Measurements from ENCODE around the gene GALNT9. TPM values are rescaled to one million over a fixed set of nuclear protein-coding genes. Genes with fewer than 3 reads are reported as not detected.

GALNT9 gene
- total RNA-seq, 1 donor from 2014 or later: not detected

DNA sequence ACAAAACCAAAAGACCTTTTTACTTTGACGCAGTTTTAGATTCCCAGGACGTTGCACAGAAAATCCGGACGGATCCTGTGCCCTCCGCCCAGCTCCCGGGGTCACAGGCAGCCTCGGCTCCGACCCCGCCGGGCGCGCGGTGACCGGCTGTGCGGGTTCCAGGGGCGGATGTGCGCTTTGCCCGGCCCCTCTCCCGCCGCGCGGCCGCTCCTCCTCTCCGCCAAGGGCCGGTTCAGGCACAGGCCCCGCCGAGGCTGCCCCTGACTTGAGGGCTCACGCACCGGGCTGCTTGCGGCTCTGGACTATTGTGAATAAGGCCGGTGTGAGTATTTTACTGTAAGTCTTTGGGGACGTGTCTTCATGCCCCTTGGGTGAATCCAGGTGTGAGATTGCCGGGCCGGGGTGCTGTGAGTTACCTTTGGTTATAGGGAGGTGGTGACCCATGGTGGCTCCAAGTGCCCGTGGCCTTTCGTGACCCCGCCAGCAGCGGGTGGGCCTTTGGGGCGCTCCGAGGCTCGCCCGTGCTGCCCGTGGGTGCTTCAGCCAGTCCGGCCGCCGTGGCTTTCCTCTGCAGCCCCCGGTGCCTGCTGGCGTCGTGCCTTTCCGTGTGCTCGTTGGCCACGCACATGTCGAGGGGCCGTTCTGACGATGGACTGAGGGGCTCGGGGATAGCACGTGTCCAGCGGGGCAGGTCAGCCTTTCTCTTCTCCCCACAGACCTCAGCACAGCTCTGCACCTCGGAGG is 139.2 kb downstream of the GALNT9 start:
- H3K4me2 ChIP-seq: peak overlapping the region; percentile 92
- H3K27me3 ChIP-seq: peaks cover 100% of the 10 kb centered on the region
- Mint-ChIP-seq H3K36me3 (peaks cover 6% of the 10 kb centered on the region), H3K4me1 (peaks cover 11% of the 10 kb centered on the region), H3K4me3 (peak overlapping the region; percentile 83), H3K27ac (no peak overlapping the region), H3K9me3 (peaks cover 9% of the 10 kb centered on the region), H3K27me3 (ENCODE audit: insufficient read depth, low read depth) (peaks cover 46% of the 10 kb centered on the region)
- no peak overlapping the region for H3K27ac ChIP-seq
- no peaks in the 10 kb centered on the region for H3K36me3 ChIP-seq
- TF ChIP-seq EZH2phosphoT487 (IDR thresholded peaks at IDR 0.05) (peak; percentile 33), EZH2 (IDR thresholded peaks at IDR 0.05) (peak; percentile 80)
- TF ChIP-seq, protein P1, sequence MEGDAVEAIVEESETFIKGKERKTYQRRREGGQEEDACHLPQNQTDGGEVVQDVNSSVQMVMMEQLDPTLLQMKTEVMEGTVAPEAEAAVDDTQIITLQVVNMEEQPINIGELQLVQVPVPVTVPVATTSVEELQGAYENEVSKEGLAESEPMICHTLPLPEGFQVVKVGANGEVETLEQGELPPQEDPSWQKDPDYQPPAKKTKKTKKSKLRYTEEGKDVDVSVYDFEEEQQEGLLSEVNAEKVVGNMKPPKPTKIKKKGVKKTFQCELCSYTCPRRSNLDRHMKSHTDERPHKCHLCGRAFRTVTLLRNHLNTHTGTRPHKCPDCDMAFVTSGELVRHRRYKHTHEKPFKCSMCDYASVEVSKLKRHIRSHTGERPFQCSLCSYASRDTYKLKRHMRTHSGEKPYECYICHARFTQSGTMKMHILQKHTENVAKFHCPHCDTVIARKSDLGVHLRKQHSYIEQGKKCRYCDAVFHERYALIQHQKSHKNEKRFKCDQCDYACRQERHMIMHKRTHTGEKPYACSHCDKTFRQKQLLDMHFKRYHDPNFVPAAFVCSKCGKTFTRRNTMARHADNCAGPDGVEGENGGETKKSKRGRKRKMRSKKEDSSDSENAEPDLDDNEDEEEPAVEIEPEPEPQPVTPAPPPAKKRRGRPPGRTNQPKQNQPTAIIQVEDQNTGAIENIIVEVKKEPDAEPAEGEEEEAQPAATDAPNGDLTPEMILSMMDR (IDR thresholded peaks at IDR 0.05): no peak
- H2AFZ ChIP-seq (replicated peaks): peak overlapping the region; percentile 92
- H3K4me3 ChIP-seq: peak overlapping the region; percentile 59
- H3K4me1 ChIP-seq: peaks cover 10% of the 10 kb centered on the region
- peak; percentile 67 for DNase-seq (ENCODE audit: low spot score)
- peaks cover 3% of the 10 kb centered on the region for H4K20me1 ChIP-seq (ENCODE audit: low read depth)
- H3F3A ChIP-seq (ENCODE audit: low read depth): peaks cover 19% of the 10 kb centered on the region
- no peaks in the 10 kb centered on the region for H3K79me2 ChIP-seq (ENCODE audit: low read depth)
- H3K9ac ChIP-seq: no peak overlapping the region
- no peaks in the 10 kb centered on the region for H3K9me3 ChIP-seq (ENCODE audit: low read depth)

- Histone ChIP-seq H3K79me2 (ENCODE audit: low read depth) (no peaks in the 10 kb centered on the region), H4K20me1 (ENCODE audit: low read depth) (peaks cover 3% of the 10 kb centered on the region), H3F3A (ENCODE audit: low read depth) (peaks cover 19% of the 10 kb centered on the region), H3K36me3 (no peaks in the 10 kb centered on the region), H3K4me1 (peaks cover 10% of the 10 kb centered on the region), H3K9ac (no peak overlapping the region), H3K4me3 (peak overlapping the region; percentile 59), H3K9me3 (ENCODE audit: low read depth) (no peaks in the 10 kb centered on the region), H3K27me3 (peaks cover 100% of the 10 kb centered on the region), H3K4me2 (peak overlapping the region; percentile 92), H2AFZ (replicated peaks) (peak overlapping the region; percentile 92), H3K27ac (no peak overlapping the region)
- Mint-ChIP-seq H3K36me3 (peaks cover 6% of the 10 kb centered on the region), H3K9me3 (peaks cover 9% of the 10 kb centered on the region), H3K27me3 (ENCODE audit: insufficient read depth, low read depth) (peaks cover 48% of the 10 kb centered on the region), H3K27ac (peak overlapping the region; percentile 63), H3K4me3 (peak overlapping the region; percentile 84), H3K4me1 (peaks cover 11% of the 10 kb centered on the region)
- TF ChIP-seq EZH2 (IDR thresholded peaks at IDR 0.05): peak; percentile 69
- TF ChIP-seq, protein P1 (IDR thresholded peaks at IDR 0.05): no peak
- TF ChIP-seq EZH2phosphoT487 (IDR thresholded peaks at IDR 0.05): peak; percentile 56
- DNase-seq (ENCODE audit: low spot score): peak; percentile 86
Observed at GRCh38 chr12:132189378-132190011, 139.9 kb downstream of the GALNT9 start.

DNA sequence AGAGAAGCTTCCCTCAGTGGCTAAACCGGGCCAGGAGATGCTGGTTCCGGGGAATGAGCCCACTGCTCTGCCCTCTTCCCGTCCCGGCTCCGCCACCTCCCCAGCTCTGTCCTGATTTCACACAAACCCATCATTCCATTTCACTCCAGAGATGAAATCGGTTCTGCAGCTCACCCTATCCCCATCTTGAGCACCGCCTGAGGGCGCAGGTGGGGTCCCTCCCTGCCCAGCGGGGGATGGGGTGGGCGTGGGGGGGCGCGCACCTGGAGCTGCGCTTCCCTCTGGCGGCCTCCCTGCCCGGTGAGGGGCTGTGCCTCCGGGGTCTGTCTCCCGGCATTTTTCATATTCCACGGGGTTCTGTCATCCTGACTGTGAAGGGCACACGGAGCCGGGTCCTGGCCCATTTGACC is 140.5 kb downstream of the GALNT9 start:
- peaks cover 10% of the 10 kb centered on the region for H3K4me1 ChIP-seq

More for the DNA sequence above, 140.5 kb downstream of the GALNT9 start:
- H4K20me1 ChIP-seq (ENCODE audit: low read depth): peaks cover 3% of the 10 kb centered on the region
- no peaks in the 10 kb centered on the region for H3K79me2 ChIP-seq (ENCODE audit: low read depth)
- no peaks in the 10 kb centered on the region for H3K9me3 ChIP-seq (ENCODE audit: low read depth)
- Mint-ChIP-seq H3K4me1 (peaks cover 11% of the 10 kb centered on the region), H3K27me3 (ENCODE audit: insufficient read depth, low read depth) (peaks cover 49% of the 10 kb centered on the region), H3K27ac (no peak overlapping the region), H3K4me3 (peak overlapping the region; percentile 84), H3K9me3 (peaks cover 5% of the 10 kb centered on the region), H3K36me3 (peaks cover 6% of the 10 kb centered on the region)
- no peaks in the 10 kb centered on the region for H3K36me3 ChIP-seq
- H3K9ac ChIP-seq: no peak overlapping the region
- peak overlapping the region; percentile 59 for H3K4me3 ChIP-seq
- H2AFZ ChIP-seq (replicated peaks): no peak overlapping the region
- H3K27ac ChIP-seq: no peak overlapping the region
- peaks cover 100% of the 10 kb centered on the region for H3K27me3 ChIP-seq
- no peak for DNase-seq (ENCODE audit: low spot score)
- H3K4me2 ChIP-seq: peak overlapping the region; percentile 92
- TF ChIP-seq, protein P1 (IDR thresholded peaks at IDR 0.05): no peak
- no peak for TF ChIP-seq EZH2phosphoT487 (IDR thresholded peaks at IDR 0.05)
- no peak for TF ChIP-seq EZH2 (IDR thresholded peaks at IDR 0.05)
- H3F3A ChIP-seq (ENCODE audit: low read depth): peaks cover 19% of the 10 kb centered on the region
